Panc1 (cell line): ENCODE data around the gene KIRREL3.

ENCODE experiments used
- CTCF ChIP-seq: fragments of 450-650 bp; IDR thresholded peaks from 2 replicates; pipeline ENCODE4 v1.5.1; 2017; ENCODE audit warnings: mild to moderate bottlenecking
- REST ChIP-seq, 2 experiments: IDR thresholded peaks; 2 replicates each; pipeline ENCODE4 v1.6.1; 2011 to 2012; ENCODE audit warnings: low read depth in 2 of 2, control low read depth in 1 of 2, low read length in 1 of 2, mild to moderate bottlenecking in 1 of 2, moderate library complexity in 1 of 2; ENCODE audit not compliant: insufficient read depth in 1 of 2
- SIN3A ChIP-seq: IDR thresholded peaks from 2 replicates; pipeline ENCODE4 v1.6.1; 2012; ENCODE audit warnings: low read depth, mild to moderate bottlenecking, low read length, moderate library complexity, borderline replicate concordance; ENCODE audit not compliant: insufficient read depth
- TCF7L2 ChIP-seq: IDR thresholded peaks from 2 replicates; pipeline ENCODE4 v1.6.1; 2011; ENCODE audit warnings: mild to moderate bottlenecking, low read depth, low read length, inconsistent platforms

- no peak for TF ChIP-seq SIN3A
- no peak for TF ChIP-seq CTCF
- TF ChIP-seq REST (IDR thresholded peaks at IDR 0.05; ENCODE audit: insufficient read depth in 1 of 2, low read depth in 2 of 2, low read length in 1 of 2), result no peak
- TF ChIP-seq TCF7L2, result no peak
Observed at GRCh38 chr11:126383339-126384335, 616.9 kb downstream of the KIRREL3 start.
